Left lung (tissue), 10 donors: Measurements from ENCODE around the gene CCT5. TPM values are rescaled to one million over a fixed set of nuclear protein-coding genes. Genes with fewer than 3 reads are reported as not detected.

ENCODE experiments used
- ATAC-seq: fragments of 200-7000 bp; cut with Tn5 transposase; one replicate; pipeline ENCODE4 v1.9.1; 2020; ENCODE audit warnings: moderate library complexity
- DNase-seq, 4 donors: peaks; one replicate each; pipeline ENCODE4 v3.0.0-alpha.2; 2013 to 2020
- H3K27ac ChIP-seq, 2 donors: fragments of 200-600 bp; sonication (generic) in 1 of 2; one replicate each; pipeline versions ENCODE4 v1.5.0 to v1.8.0; 2020 to 2021
- H3K27me3 ChIP-seq, 2 donors: fragments of 200-600 bp; sonication (generic) in 1 of 2; one replicate each; pipeline versions ENCODE4 v1.5.0 to v1.8.0; 2020 to 2021
- H3K36me3 ChIP-seq, 2 donors: fragments of 200-600 bp; sonication (generic) in 1 of 2; one replicate each; pipeline versions ENCODE4 v1.5.0 to v1.8.0; 2020 to 2021
- H3K4me1 ChIP-seq, 2 donors: fragments of 200-600 bp; one replicate each; pipeline ENCODE4 v1.8.0; 2021
- H3K4me3 ChIP-seq, 2 donors: fragments of 200-600 bp; sonication (generic) in 1 of 2; one replicate each; pipeline versions ENCODE4 v1.5.0 to v1.8.0; 2020 to 2021; ENCODE audit warnings: mild to moderate bottlenecking in 1 of 2
- H3K9me3 ChIP-seq, 2 donors: fragments of 200-600 bp; sonication (generic) in 1 of 2; one replicate each; pipeline versions ENCODE4 v1.5.0 to v1.8.0; 2020 to 2021
- intact Hi-C, 2 donors: fragments of 100-400 bp; cut with DNase I; formaldehyde crosslinking; loops; one replicate each; pipeline versions ENCODE4 v1.11.2 to v1.14.2; 2022
- polyA plus RNA-seq, 6 donors: library from polyadenylated mRNA; unstranded; fragments of 120-200 nt; gene quantifications; one replicate each; pipeline ENCODE4 v1.2.1, GENCODE V29; 2013; ENCODE audit not compliant: insufficient read length in 6 of 6
- total RNA-seq, 2 donors: library from RNA; stranded (reverse); fragmentation: NEBNext Ultra II Directional; extraction: Animal tissue kit (Norgen Biotek cat#: 25700); gene quantifications; one replicate each; pipeline ENCODE4 v1.2.1, GENCODE V29; 2021
- TF ChIP-seq, protein P1 (sequence below), 2 donors: fragments of 200-600 bp; sonication (generic) in 1 of 2; IDR thresholded peaks; one replicate each; pipeline versions ENCODE4 v1.5.0 to v1.8.0; 2021; ENCODE audit warnings: antibody characterized with exemption in 2 of 2
- donor health status: DM: no; HTN: yes; CAD: no.
- donor health status: DM: no; HTN: no; CAD: no.

The CCT5 gene
- total and polyA plus RNA-seq, 8 donors: 127 to 219 (median 197) TPM

GRCh38 chr5:10277773-10278630, 27.9 kb downstream of the CCT5 start:
- Histone ChIP-seq H3K9me3 (no peaks in the 10 kb centered on the region), H3K36me3 (no peaks in the 10 kb centered on the region), H3K27me3 (no peaks in the 10 kb centered on the region), H3K4me1 (no peaks in the 10 kb centered on the region), H3K27ac (no peak overlapping the region), H3K4me3 (no peak overlapping the region)
- TF ChIP-seq, protein P1, sequence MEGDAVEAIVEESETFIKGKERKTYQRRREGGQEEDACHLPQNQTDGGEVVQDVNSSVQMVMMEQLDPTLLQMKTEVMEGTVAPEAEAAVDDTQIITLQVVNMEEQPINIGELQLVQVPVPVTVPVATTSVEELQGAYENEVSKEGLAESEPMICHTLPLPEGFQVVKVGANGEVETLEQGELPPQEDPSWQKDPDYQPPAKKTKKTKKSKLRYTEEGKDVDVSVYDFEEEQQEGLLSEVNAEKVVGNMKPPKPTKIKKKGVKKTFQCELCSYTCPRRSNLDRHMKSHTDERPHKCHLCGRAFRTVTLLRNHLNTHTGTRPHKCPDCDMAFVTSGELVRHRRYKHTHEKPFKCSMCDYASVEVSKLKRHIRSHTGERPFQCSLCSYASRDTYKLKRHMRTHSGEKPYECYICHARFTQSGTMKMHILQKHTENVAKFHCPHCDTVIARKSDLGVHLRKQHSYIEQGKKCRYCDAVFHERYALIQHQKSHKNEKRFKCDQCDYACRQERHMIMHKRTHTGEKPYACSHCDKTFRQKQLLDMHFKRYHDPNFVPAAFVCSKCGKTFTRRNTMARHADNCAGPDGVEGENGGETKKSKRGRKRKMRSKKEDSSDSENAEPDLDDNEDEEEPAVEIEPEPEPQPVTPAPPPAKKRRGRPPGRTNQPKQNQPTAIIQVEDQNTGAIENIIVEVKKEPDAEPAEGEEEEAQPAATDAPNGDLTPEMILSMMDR (IDR thresholded peaks at IDR 0.05): no peak
- ATAC-seq (no peak), DNase-seq (no peak)
- intact Hi-C loops: no loop called here

- Histone ChIP-seq H3K4me1 (no peaks in the 10 kb centered on the region), H3K4me3 (no peak overlapping the region), H3K27ac (no peak overlapping the region), H3K36me3 (no peaks in the 10 kb centered on the region), H3K9me3 (no peaks in the 10 kb centered on the region), H3K27me3 (no peaks in the 10 kb centered on the region)
- ATAC-seq: no peak
- DNase-seq: no peak
- TF ChIP-seq, protein P1 (IDR thresholded peaks at IDR 0.05): no peak
- intact Hi-C loops: no loop called here
Observed at GRCh38 chr5:10278658-10279279, 28.7 kb downstream of the CCT5 start.

- no peak for ATAC-seq
- no peak for DNase-seq
- Histone ChIP-seq H3K4me3 (no peak overlapping the region), H3K36me3 (no peaks in the 10 kb centered on the region), H3K9me3 (no peaks in the 10 kb centered on the region), H3K27me3 (no peaks in the 10 kb centered on the region), H3K27ac (no peak overlapping the region), H3K4me1 (peaks cover 0 to 5% of the 10 kb centered on the region in 2 donors)
- TF ChIP-seq, protein P1 (IDR thresholded peaks at IDR 0.05): no peak
- intact Hi-C loops: no loop called here
Observed at GRCh38 chr5:10279328-10279727, 29.2 kb downstream of the CCT5 start.

GRCh38 chr5:10279925-10280720, 30.0 kb downstream of the CCT5 start:
- Histone ChIP-seq H3K4me1 (peaks cover 0 to 5% of the 10 kb centered on the region in 2 donors), H3K9me3 (no peaks in the 10 kb centered on the region), H3K4me3 (no peak overlapping the region), H3K27me3 (no peaks in the 10 kb centered on the region), H3K36me3 (no peaks in the 10 kb centered on the region), H3K27ac (no peak overlapping the region)
- intact Hi-C loops: loop anchor here in 1 of 2 donors (10.0 kb wide), 1 partner anchor 145 kb away; no protein-coding TSS in a partner anchor
- no peak for DNase-seq
- TF ChIP-seq, protein P1 (IDR thresholded peaks at IDR 0.05): no peak
- ATAC-seq: no peak
